Endothelial cell of umbilical vein (primary cell): ENCODE results near the gene MYRFL. TPM values are rescaled to one million over a fixed set of nuclear protein-coding genes. Genes with fewer than 3 reads are reported as not detected.
"Not testable (repeated sequence)": the region's sequence is repeated elsewhere in the genome, so short reads cannot be mapped to it uniquely, and the experiment has no call there.

Experiments used
- BruUV-seq: library from RNA; stranded (reverse); fragments of 400-500 nt; replicated peaks from 2 replicates; lab custom pipeline; 2021; lab: Mats Ljungman, UMichigan
- CTCF ChIA-PET: fragments of 300-600, 350-600 bp; sonication (Branson Sonifier 250); formaldehyde crosslinking; loops from one replicate; lab custom pipeline; 2021; ENCODE audit warnings: antibody characterized with exemption, inconsistent platforms; lab: Charles Lee
- POLR2A ChIA-PET: fragments of 300-600, 350-600 bp; sonication (Branson Sonifier 250); formaldehyde crosslinking; loops from one replicate; lab custom pipeline; 2021; ENCODE audit warnings: antibody characterized with exemption, inconsistent platforms; lab: Charles Lee
- DNase-seq: peaks from one replicate; pipeline ENCODE4 v3.0.0-alpha.2; 2011; ENCODE audit warnings: low read depth, low spot score
- FAIRE-seq: peaks from 2 replicates; lab custom pipeline; 2011; peaks lifted over from hg19 to GRCh38; lab: Jason Lieb, UNC
- H2AFZ ChIP-seq: 2 replicates; pipeline ENCODE4 v1.6.0; 2012; ENCODE audit warnings: low read depth, low read length, control low read depth, inconsistent platforms
- H3K27ac ChIP-seq: 2 replicates; pipeline ENCODE4 v1.5.1; 2011; ENCODE audit warnings: low read depth, mild to moderate bottlenecking, control low read depth, low read length, moderate library complexity; ENCODE audit not compliant: insufficient read depth
- H3K27me3 ChIP-seq, 2 experiments: 2 replicates each; pipeline versions ENCODE4 v1.6.0 to v1.6.1; 2011; ENCODE audit warnings: low read length in 2 of 2, mixed read lengths in 1 of 2; ENCODE audit not compliant: control insufficient read depth in 2 of 2, insufficient read depth in 2 of 2
- H3K36me3 ChIP-seq, 2 experiments: 2 replicates in 1 of 2; 3 replicates in 1 of 2; pipeline ENCODE4 v1.5.1; 2011; ENCODE audit warnings: low read length in 2 of 2, mild to moderate bottlenecking in 1 of 2, moderate library complexity in 1 of 2; ENCODE audit not compliant: control insufficient read depth in 2 of 2, insufficient read depth in 2 of 2; ENCODE audit errors: extremely low read depth in 1 of 2
- H3K4me1 ChIP-seq: 3 replicates; pipeline ENCODE4 v1.5.1; 2011; ENCODE audit warnings: mild to moderate bottlenecking, low read length; ENCODE audit not compliant: control insufficient read depth, insufficient read depth; ENCODE audit errors: extremely low read depth
- H3K4me2 ChIP-seq: 2 replicates; pipeline ENCODE4 v1.6.1; 2011; ENCODE audit warnings: low read length, control low read depth, mixed read lengths; ENCODE audit not compliant: insufficient read depth
- H3K4me3 ChIP-seq, 3 experiments: fragments of 200-600 bp in 1 of 3; sonication (generic), shearing (Covaris generic) in 1 of 3; replicated peaks in 1 of 3; 2 replicates each; pipeline ENCODE4 v1.5.1; 2011 to 2016; ENCODE audit warnings: control low read depth in 3 of 3, low read length in 3 of 3, mild to moderate bottlenecking in 2 of 3, inconsistent platforms in 1 of 3, low read depth in 1 of 3, moderate library complexity in 1 of 3; ENCODE audit not compliant: insufficient read depth in 1 of 3
- H3K79me2 ChIP-seq: 2 replicates; pipeline ENCODE4 v1.6.0; 2012; ENCODE audit warnings: low read length, inconsistent platforms; ENCODE audit not compliant: control insufficient read depth, insufficient read depth
- H3K9ac ChIP-seq: replicated peaks from 2 replicates; pipeline ENCODE3; 2011; ENCODE audit warnings: low read length, control low read depth; ENCODE audit not compliant: insufficient read depth; ENCODE audit errors: extremely low read depth
- H3K9me1 ChIP-seq: replicated peaks from 3 replicates; pipeline ENCODE4 v1.6.0; 2011; ENCODE audit warnings: mild to moderate bottlenecking, low read length; ENCODE audit not compliant: control insufficient read depth, insufficient read depth; ENCODE audit errors: extremely low read depth
- H3K9me3 ChIP-seq: replicated peaks from 2 replicates; pipeline ENCODE4 v1.5.1; 2012; ENCODE audit warnings: low read length, inconsistent platforms; ENCODE audit not compliant: control insufficient read depth, insufficient read depth
- H4K20me1 ChIP-seq: replicated peaks from 2 replicates; pipeline ENCODE3; 2011; ENCODE audit warnings: mild to moderate bottlenecking, low read length; ENCODE audit not compliant: control insufficient read depth, insufficient read depth; ENCODE audit errors: extremely low read depth
- EZH2 ChIP-seq: IDR thresholded peaks from 2 replicates; pipeline ENCODE4 v1.6.1; 2012; ENCODE audit warnings: borderline replicate concordance, low read depth, mild to moderate bottlenecking, moderate library complexity, low read length, inconsistent platforms; ENCODE audit not compliant: severe bottlenecking
- FOS ChIP-seq: IDR thresholded peaks from 2 replicates; pipeline ENCODE4 v1.6.1; 2011; ENCODE audit warnings: mild to moderate bottlenecking, low read length, moderate library complexity, borderline replicate concordance; ENCODE audit not compliant: insufficient read depth
- GATA2 ChIP-seq: IDR thresholded peaks from 2 replicates; pipeline ENCODE4 v1.7.0; 2011; ENCODE audit warnings: low read depth, mild to moderate bottlenecking, moderate library complexity, mixed read lengths, low read length; ENCODE audit not compliant: insufficient read length, insufficient read depth
- JUN ChIP-seq: IDR thresholded peaks from 2 replicates; pipeline ENCODE4 v1.6.1; 2011; ENCODE audit warnings: borderline replicate concordance, low read depth; ENCODE audit not compliant: insufficient read length, insufficient read depth
- MYC ChIP-seq: IDR thresholded peaks from one replicate; pipeline ENCODE4 v1.6.1; 2011; ENCODE audit warnings: mild to moderate bottlenecking, low read depth, low read length
- POLR2A ChIP-seq: IDR thresholded peaks from 2 replicates; pipeline ENCODE4 v1.6.1; 2012; ENCODE audit warnings: low read depth, mild to moderate bottlenecking, control low read depth, low read length
- POLR2AphosphoS5 ChIP-seq: IDR thresholded peaks from 2 replicates; pipeline ENCODE4 v1.6.1; 2012; ENCODE audit warnings: low read depth, mild to moderate bottlenecking, control low read depth, low read length, moderate library complexity; ENCODE audit not compliant: insufficient read depth
- dilution Hi-C: fragments of 300-500 bp; cut with MboI; formaldehyde crosslinking; loops from one replicate; pipeline ENCODE4 v1.15.0; 2019; ENCODE audit warnings: low sequenced_read_pairs; ENCODE audit not compliant: extremely low pct_ligation_motif_present
- intact Hi-C: fragments of 100-400 bp; cut with micrococcal nuclease; formaldehyde crosslinking; loops from one replicate; pipeline ENCODE4 v1.10.0; 2022
- polyA plus RNA-seq, 4 experiments: library from polyadenylated mRNA; depleted of rRNA in 3 of 4; stranded (reverse) in 3 of 4; unstranded in 1 of 4; fragments of >200 nt; gene quantifications; 2 replicates each; pipeline versions ENCODE4 v1.2.1 to v1.2.3, GENCODE V29; 2011 to 2012; ENCODE audit warnings: missing spikeins in 1 of 4
- total RNA-seq: library from RNA; stranded (reverse); gene quantifications from 2 replicates; pipeline ENCODE4 v1.2.3, GENCODE V29; 2021
- TF ChIP-seq, protein P1 (sequence below): IDR thresholded peaks from 2 replicates; pipeline ENCODE4 v1.6.1; 2011; ENCODE audit not compliant: insufficient read depth, insufficient read length
- TF ChIP-seq, protein P2 (sequence below), 2 donors: IDR thresholded peaks; 1 replicate in 1 of 2; 2 replicates in 1 of 2; pipeline ENCODE4 v1.5.1; 2011; ENCODE audit warnings: low read length in 2 of 2, mild to moderate bottlenecking in 2 of 2, moderate library complexity in 2 of 2, control low read depth in 1 of 2, inconsistent platforms in 1 of 2, low read depth in 1 of 2; ENCODE audit not compliant: insufficient read depth in 1 of 2; ENCODE audit errors: extremely low read depth in 1 of 2

Gene MYRFL
- total and polyA plus RNA-seq, 2 donors (not counting 3 experiments of a cell fraction or from before 2014, with no cell fraction given): not detected

DNA sequence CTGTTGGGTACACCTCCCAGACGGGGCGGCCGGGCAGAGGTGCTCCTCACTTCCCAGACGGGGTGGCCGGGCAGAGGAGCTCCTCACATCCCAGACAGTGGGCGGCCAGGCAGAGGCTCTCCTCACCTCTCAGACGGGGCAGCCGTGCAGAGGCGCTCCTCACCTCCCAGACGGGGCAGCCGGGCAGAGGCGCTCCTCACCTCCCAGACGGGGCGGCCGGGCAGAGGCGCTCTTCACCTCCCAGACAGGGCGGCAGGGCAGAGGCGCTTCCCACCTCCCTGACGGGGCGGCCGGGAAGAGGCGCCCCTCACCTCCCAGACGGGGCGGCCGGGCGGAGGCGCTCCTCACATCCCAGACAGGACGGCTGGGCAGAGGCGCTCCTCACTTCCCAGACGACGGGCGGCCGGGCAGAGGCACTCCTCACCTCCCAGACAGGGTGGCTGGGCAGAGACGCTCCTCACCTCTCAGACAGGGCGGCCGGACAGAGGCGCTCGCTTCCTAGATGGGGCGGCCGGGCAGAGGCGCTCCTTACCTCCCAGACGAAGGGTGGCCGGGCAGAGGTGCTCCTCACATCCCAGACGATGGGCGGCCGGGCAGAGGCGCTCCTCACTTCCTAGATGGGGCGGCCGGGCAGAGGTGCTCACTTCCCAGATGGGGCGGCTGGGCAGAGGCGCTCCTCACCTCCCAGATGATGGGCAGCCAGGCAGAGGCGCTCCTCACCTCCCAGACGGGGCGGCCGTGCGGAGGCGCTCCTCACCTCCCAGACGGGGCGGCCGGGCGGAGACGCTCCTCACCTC lies 17.7 kb upstream of the MYRFL start:
- CTCF ChIA-PET, POLR2A ChIA-PET, H3K27me3 ChIP-seq, DNase-seq, H3K9me1 ChIP-seq, intact Hi-C loops, BruUV-seq, H3K4me1 ChIP-seq, H3K9ac ChIP-seq, H3K36me3 ChIP-seq, FAIRE-seq, H3K4me3 ChIP-seq, H3K9me3 ChIP-seq, H3K27ac ChIP-seq, H4K20me1 ChIP-seq, H2AFZ ChIP-seq, H3K4me2 ChIP-seq, dilution Hi-C loops, H3K79me2 ChIP-seq: not testable (repeated sequence)

DNA sequence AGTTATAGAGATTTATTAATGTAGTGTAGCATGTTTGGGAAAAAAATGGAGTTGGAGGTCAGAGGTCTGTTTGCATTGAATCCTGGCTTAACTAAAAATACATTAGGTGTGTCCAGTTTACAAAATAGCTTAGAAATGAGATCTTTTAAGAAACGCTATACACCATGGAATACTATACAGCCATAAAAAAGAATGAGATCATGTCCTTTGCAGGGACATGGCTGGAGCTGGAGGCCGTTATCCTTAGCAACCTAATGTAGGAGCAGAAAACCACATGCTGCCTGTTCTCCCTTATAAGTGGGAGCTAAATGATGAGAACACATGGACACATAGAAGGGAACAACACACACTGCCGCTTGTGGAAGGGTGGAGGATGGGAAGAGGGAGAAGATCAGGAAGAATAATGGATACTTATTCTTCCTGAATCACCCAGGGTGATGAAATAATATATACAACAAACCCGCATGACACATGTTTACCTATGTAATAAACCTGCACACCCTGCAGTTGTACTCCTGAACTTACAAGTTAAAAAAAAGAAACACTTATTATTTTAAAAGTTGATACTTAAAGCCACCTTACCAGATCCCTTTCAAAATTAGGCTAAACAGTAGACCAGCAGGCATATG lies 14.0 kb upstream of the MYRFL start:
- POLR2A ChIA-PET: no interaction called here
- Histone ChIP-seq H3K36me3 (no peaks in the 10 kb centered on the region), H3K9me1 (no peaks in the 10 kb centered on the region), H2AFZ (no peak overlapping the region), H4K20me1 (no peaks in the 10 kb centered on the region), H3K4me1 (no peaks in the 10 kb centered on the region), H3K27me3 (no peaks in the 10 kb centered on the region), H3K27ac (no peak overlapping the region), H3K9ac (no peak overlapping the region), H3K4me3 (no peak overlapping the region), H3K4me2 (no peak overlapping the region), H3K9me3 (peaks cover 2% of the 10 kb centered on the region), H3K79me2 (no peaks in the 10 kb centered on the region)
- intact Hi-C loops (no loop called here), dilution Hi-C loops (no loop called here)
- TF ChIP-seq FOS (no peak), POLR2AphosphoS5 (no peak), EZH2 (no peak), GATA2 (no peak), MYC (no peak), POLR2A (no peak), JUN (no peak)
- TF ChIP-seq, protein P1, sequence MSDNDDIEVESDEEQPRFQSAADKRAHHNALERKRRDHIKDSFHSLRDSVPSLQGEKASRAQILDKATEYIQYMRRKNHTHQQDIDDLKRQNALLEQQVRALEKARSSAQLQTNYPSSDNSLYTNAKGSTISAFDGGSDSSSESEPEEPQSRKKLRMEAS: no peak
- TF ChIP-seq, protein P2, sequence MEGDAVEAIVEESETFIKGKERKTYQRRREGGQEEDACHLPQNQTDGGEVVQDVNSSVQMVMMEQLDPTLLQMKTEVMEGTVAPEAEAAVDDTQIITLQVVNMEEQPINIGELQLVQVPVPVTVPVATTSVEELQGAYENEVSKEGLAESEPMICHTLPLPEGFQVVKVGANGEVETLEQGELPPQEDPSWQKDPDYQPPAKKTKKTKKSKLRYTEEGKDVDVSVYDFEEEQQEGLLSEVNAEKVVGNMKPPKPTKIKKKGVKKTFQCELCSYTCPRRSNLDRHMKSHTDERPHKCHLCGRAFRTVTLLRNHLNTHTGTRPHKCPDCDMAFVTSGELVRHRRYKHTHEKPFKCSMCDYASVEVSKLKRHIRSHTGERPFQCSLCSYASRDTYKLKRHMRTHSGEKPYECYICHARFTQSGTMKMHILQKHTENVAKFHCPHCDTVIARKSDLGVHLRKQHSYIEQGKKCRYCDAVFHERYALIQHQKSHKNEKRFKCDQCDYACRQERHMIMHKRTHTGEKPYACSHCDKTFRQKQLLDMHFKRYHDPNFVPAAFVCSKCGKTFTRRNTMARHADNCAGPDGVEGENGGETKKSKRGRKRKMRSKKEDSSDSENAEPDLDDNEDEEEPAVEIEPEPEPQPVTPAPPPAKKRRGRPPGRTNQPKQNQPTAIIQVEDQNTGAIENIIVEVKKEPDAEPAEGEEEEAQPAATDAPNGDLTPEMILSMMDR (IDR thresholded peaks at IDR 0.05; ENCODE audit: extremely low read depth in 1 of 2, insufficient read depth in 1 of 2, low read depth in 1 of 2, low read length in 2 of 2): no peak
- BruUV-seq: no TSS peak
- CTCF ChIA-PET: no interaction called here
- no peak for DNase-seq
- no peak for FAIRE-seq
